ENCODE results near the gene MBD4. TPM values are rescaled to one million over a fixed set of nuclear protein-coding genes. Genes with fewer than 3 reads are reported as not detected.

Gene MBD4
- total and polyA plus RNA-seq, 10 donors = 40.0 to 72.6 (median 55.2) TPM

GRCh38 chr3:129428007-129428375 is 11.8 kb downstream of the MBD4 start:
- Histone ChIP-seq H3K27me3 (replicated peaks in 1 of 7) (no peaks in the 10 kb centered on the region), H3K36me3 (peaks cover 0 to 37% (median 30%) of the 10 kb centered on the region in 6 donors), H3K27ac (peak overlapping the region in 2 of 8 donors; percentile 60 to 72), H3K4me3 (peak overlapping the region; percentile 24 to 75 (median 52)), H3K9me3 (peaks cover 0 to 9% (median 0%) of the 10 kb centered on the region in 8 donors), H3K4me1 (peaks cover 0 to 50% (median 20%) of the 10 kb centered on the region in 6 donors)
- intact Hi-C loops (cut with DNase I; ENCODE audit: low total_unique reads) = no loop called here
- WGBS, 5 donors = 16 to 20% (median 17%) methylated on average over 8 of the region's 8 CpGs
- DNase-seq = no peak
- TF ChIP-seq POLR2A (IDR thresholded peaks at IDR 0.05) (no peak), POLR2AphosphoS5 (IDR thresholded peaks at IDR 0.05) (no peak), CTCF (IDR thresholded peaks at IDR 0.05 in 8 of 11, conservative IDR thresholded peaks at IDR 0.05 in 3 of 11) (no peak)

- no peak for DNase-seq
- peaks cover 0 to 42% (median 19%) of the 10 kb centered on the region in 6 donors for H3K4me1 ChIP-seq
- WGBS, 5 donors = 64 to 90% (median 78%) methylated on average over 2 of the region's 2 CpGs
- H3K27me3 ChIP-seq (replicated peaks in 1 of 7) = no peaks in the 10 kb centered on the region
- H3K27ac ChIP-seq = no peak overlapping the region
- TF ChIP-seq CTCF (IDR thresholded peaks at IDR 0.05 in 8 of 11, conservative IDR thresholded peaks at IDR 0.05 in 3 of 11) (no peak), POLR2A (IDR thresholded peaks at IDR 0.05) (no peak), POLR2AphosphoS5 (IDR thresholded peaks at IDR 0.05) (no peak)
- peaks cover 0 to 9% (median 0%) of the 10 kb centered on the region in 8 donors for H3K9me3 ChIP-seq
- H3K36me3 ChIP-seq = peaks cover 0 to 13% (median 7%) of the 10 kb centered on the region in 6 donors
- no peak overlapping the region for H3K4me3 ChIP-seq
- intact Hi-C loops (cut with DNase I; ENCODE audit: low total_unique reads) = no loop called here
Observed at GRCh38 chr3:129425619-129426018, 14.1 kb downstream of the MBD4 start.

DNA sequence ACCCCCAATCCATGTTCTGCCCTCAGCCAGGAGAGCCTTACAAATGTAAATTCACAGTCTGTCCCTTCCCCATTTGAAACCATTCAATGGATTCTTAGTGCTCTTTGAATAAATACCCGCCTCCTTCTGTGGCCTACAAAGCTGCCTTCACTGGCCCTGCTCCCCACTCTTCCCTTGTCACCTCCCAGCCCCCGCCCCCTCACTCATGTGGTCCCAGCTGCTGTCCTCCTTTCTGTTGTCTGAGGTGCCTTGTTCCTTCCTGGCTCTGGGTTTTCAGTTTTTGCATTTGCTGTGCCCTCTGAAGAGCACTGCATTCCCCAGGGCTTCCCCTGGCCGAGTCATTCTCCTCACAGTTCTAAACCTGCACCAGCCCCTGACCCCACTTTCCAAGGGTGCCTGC is 14.5 kb downstream of the MBD4 start:
- Histone ChIP-seq H3K27ac (no peak overlapping the region), H3K4me3 (no peak overlapping the region), H3K27me3 (replicated peaks in 1 of 7) (no peaks in the 10 kb centered on the region), H3K9me3 (peaks cover 0 to 9% (median 0%) of the 10 kb centered on the region in 8 donors), H3K36me3 (peaks cover 0 to 9% (median 3%) of the 10 kb centered on the region in 6 donors), H3K4me1 (peaks cover 0 to 42% (median 19%) of the 10 kb centered on the region in 6 donors)
- intact Hi-C loops (cut with DNase I; ENCODE audit: low total_unique reads) = no loop called here
- no peak for DNase-seq
- WGBS, 5 donors = 65 to 77% (median 69%) methylated on average over 3 of the region's 3 CpGs
- TF ChIP-seq POLR2AphosphoS5 (IDR thresholded peaks at IDR 0.05) (no peak), POLR2A (IDR thresholded peaks at IDR 0.05) (no peak), CTCF (IDR thresholded peaks at IDR 0.05 in 8 of 11, conservative IDR thresholded peaks at IDR 0.05 in 3 of 11) (no peak)

- H3K36me3 ChIP-seq = no peaks in the 10 kb centered on the region
- no peak overlapping the region for H3K4me3 ChIP-seq
- no peaks in the 10 kb centered on the region for H3K27me3 ChIP-seq (replicated peaks in 1 of 7)
- WGBS, 5 donors = 61 to 68% (median 64%) methylated on average over 4 of the region's 4 CpGs
- no peak for DNase-seq
- TF ChIP-seq POLR2AphosphoS5 (IDR thresholded peaks at IDR 0.05) (peak in 1 of 3 donors; percentile 32), CTCF (IDR thresholded peaks at IDR 0.05 in 8 of 11, conservative IDR thresholded peaks at IDR 0.05 in 3 of 11) (no peak)
- H3K27ac ChIP-seq = peak overlapping the region in 3 of 8 donors; percentile 28 to 54 (median 48)
- H3K4me1 ChIP-seq = peaks cover 0 to 36% (median 19%) of the 10 kb centered on the region in 6 donors
- intact Hi-C loops (cut with DNase I; ENCODE audit: low total_unique reads) = no loop called here
- H3K9me3 ChIP-seq = peaks cover 0 to 9% (median 0%) of the 10 kb centered on the region in 8 donors
Observed at GRCh38 chr3:129424185-129424841, 15.4 kb downstream of the MBD4 start.
